Neural progenitor cell (in vitro differentiated cells): ENCODE results near the gene NPIPA8. TPM values are rescaled to one million over a fixed set of nuclear protein-coding genes. Genes with fewer than 3 reads are reported as not detected.
"Not testable (repeated sequence)": the region's sequence is repeated elsewhere in the genome, so short reads cannot be mapped to it uniquely, and the experiment has no call there.

Source experiments
- DNase-seq: peaks from one replicate; pipeline ENCODE4 v3.0.0-alpha.2; 2016; ENCODE audit warnings: low spot score
- H2AFZ ChIP-seq: fragments of 200-600 bp; sonication (generic); replicated peaks from 2 replicates; pipeline ENCODE4 v1.6.1; 2016; ENCODE audit warnings: antibody characterized with exemption
- H3F3A ChIP-seq: fragments of 200-600 bp; sonication (generic); 2 replicates; pipeline ENCODE4 v1.6.1; 2016; ENCODE audit warnings: antibody characterized with exemption, low read depth
- H3K27ac ChIP-seq: fragments of 200-600 bp; sonication (generic); 2 replicates; pipeline ENCODE4 v1.5.1; 2016; ENCODE audit warnings: mild to moderate bottlenecking
- H3K27me3 ChIP-seq: fragments of 200-600 bp; sonication (generic); 2 replicates; pipeline ENCODE4 v1.6.1; 2016; ENCODE audit warnings: mild to moderate bottlenecking, moderate library complexity
- H3K36me3 ChIP-seq: fragments of 200-600 bp; sonication (generic); 2 replicates; pipeline ENCODE4 v1.5.1; 2016
- H3K4me1 ChIP-seq: fragments of 200-600 bp; sonication (generic); 2 replicates; pipeline ENCODE4 v1.6.1; 2016; ENCODE audit warnings: mixed run types
- H3K4me2 ChIP-seq: fragments of 200-600 bp; sonication (generic); 2 replicates; pipeline ENCODE4 v1.6.1; 2016
- H3K4me3 ChIP-seq: fragments of 200-600 bp; sonication (generic); 2 replicates; pipeline ENCODE4 v1.5.1; 2016
- H3K79me2 ChIP-seq: fragments of 200-600 bp; sonication (generic); 2 replicates; pipeline ENCODE4 v1.6.1; 2016; ENCODE audit warnings: low read depth
- H3K9ac ChIP-seq: fragments of 200-600 bp; sonication (generic); 2 replicates; pipeline ENCODE4 v1.6.1; 2016
- H3K9me3 ChIP-seq: fragments of 200-600 bp; sonication (generic); 2 replicates; pipeline ENCODE4 v1.5.1; 2016; ENCODE audit warnings: low read depth
- H4K20me1 ChIP-seq: fragments of 200-600 bp; sonication (generic); 2 replicates; pipeline ENCODE4 v1.6.1; 2016; ENCODE audit warnings: low read depth
- H3K27ac Mint-ChIP-seq: 3 replicates; pipeline ENCODE4 v1.8.0; 2021; ENCODE audit warnings: mixed read lengths
- H3K27me3 Mint-ChIP-seq: 2 replicates; pipeline ENCODE4 v1.8.0; 2022; ENCODE audit warnings: low read depth, mild to moderate bottlenecking, inconsistent platforms, moderate library complexity, mixed read lengths; ENCODE audit not compliant: insufficient read depth
- H3K36me3 Mint-ChIP-seq: 3 replicates; pipeline ENCODE4 v1.8.0; 2021; ENCODE audit warnings: mixed read lengths
- H3K4me1 Mint-ChIP-seq: 3 replicates; pipeline ENCODE4 v1.8.0; 2021; ENCODE audit warnings: mixed read lengths
- H3K4me3 Mint-ChIP-seq: 3 replicates; pipeline ENCODE4 v1.8.0; 2021; ENCODE audit warnings: mild to moderate bottlenecking, moderate library complexity, mixed read lengths
- H3K9me3 Mint-ChIP-seq: 3 replicates; pipeline ENCODE4 v1.8.0; 2020; ENCODE audit warnings: mixed read lengths
- total RNA-seq: library from RNA; depleted of rRNA; stranded (reverse); fragments of >200 nt; gene quantifications from 2 replicates; pipeline ENCODE4 v1.2.3, GENCODE V29; 2015; ENCODE audit warnings: low replicate concordance

Gene NPIPA8
- total RNA-seq, 1 donor from 2014 or later: not detected

GRCh38 chr16:18341986-18342385 is 5.5 kb upstream of the NPIPA8 start:
- H3K4me3 Mint-ChIP-seq, H3K4me3 ChIP-seq, H3K9me3 ChIP-seq, H3K36me3 ChIP-seq, H3K27ac Mint-ChIP-seq, H3K4me1 ChIP-seq, H3K9me3 Mint-ChIP-seq, H3K27me3 ChIP-seq, H3K36me3 Mint-ChIP-seq, H3K4me2 ChIP-seq, H2AFZ ChIP-seq, H3K27ac ChIP-seq, H3K27me3 Mint-ChIP-seq, H3K4me1 Mint-ChIP-seq, H4K20me1 ChIP-seq, H3K79me2 ChIP-seq, DNase-seq, H3K9ac ChIP-seq, H3F3A ChIP-seq: not testable (repeated sequence)

GRCh38 chr16:18341417-18341960 is 5.0 kb upstream of the NPIPA8 start:
- not testable (repeated sequence) for H3K79me2 ChIP-seq, H3K27ac ChIP-seq, H2AFZ ChIP-seq, H3K27me3 ChIP-seq, H3K9ac ChIP-seq, H4K20me1 ChIP-seq, H3K9me3 Mint-ChIP-seq, DNase-seq, H3K4me1 Mint-ChIP-seq, H3K27me3 Mint-ChIP-seq, H3K4me1 ChIP-seq, H3F3A ChIP-seq, H3K36me3 Mint-ChIP-seq, H3K4me3 ChIP-seq, H3K36me3 ChIP-seq, H3K4me2 ChIP-seq, H3K27ac Mint-ChIP-seq, H3K4me3 Mint-ChIP-seq, H3K9me3 ChIP-seq

GRCh38 chr16:18339210-18339609 is 2.7 kb upstream of the NPIPA8 start:
- H3K27me3 Mint-ChIP-seq, H3K27ac ChIP-seq, H3K9ac ChIP-seq, H2AFZ ChIP-seq, H3K4me1 Mint-ChIP-seq, H3K36me3 Mint-ChIP-seq, DNase-seq, H4K20me1 ChIP-seq, H3K4me3 ChIP-seq, H3K36me3 ChIP-seq, H3F3A ChIP-seq, H3K4me3 Mint-ChIP-seq, H3K27ac Mint-ChIP-seq, H3K9me3 Mint-ChIP-seq, H3K27me3 ChIP-seq, H3K9me3 ChIP-seq, H3K79me2 ChIP-seq, H3K4me1 ChIP-seq, H3K4me2 ChIP-seq: not testable (repeated sequence)

DNA sequence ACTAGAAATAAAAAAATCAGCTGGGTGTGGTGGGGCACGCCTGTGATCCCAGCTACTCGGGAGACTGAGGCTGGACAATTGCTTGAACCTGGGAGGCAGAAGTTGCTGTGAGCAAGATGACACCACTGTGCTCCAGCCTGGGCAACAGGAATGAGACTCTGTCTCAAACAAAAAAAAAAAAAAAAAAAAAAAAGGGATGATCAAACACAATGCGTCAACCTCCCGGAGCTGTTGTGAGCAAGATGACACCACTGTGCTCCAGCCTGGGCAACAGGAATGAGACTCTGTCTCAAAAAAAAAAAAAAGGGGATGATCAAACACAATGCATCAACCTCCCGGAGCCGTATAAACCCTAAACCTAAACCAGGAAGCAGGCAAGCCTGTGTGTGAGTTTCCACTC is 24.7 kb downstream of the NPIPA8 start:
- not testable (repeated sequence) for H4K20me1 ChIP-seq, H3K27me3 ChIP-seq, H3K9me3 ChIP-seq, H3K4me1 ChIP-seq, H3K4me2 ChIP-seq, H3K36me3 Mint-ChIP-seq, DNase-seq, H3K27me3 Mint-ChIP-seq, H3K9me3 Mint-ChIP-seq, H3K27ac Mint-ChIP-seq, H3F3A ChIP-seq, H2AFZ ChIP-seq, H3K79me2 ChIP-seq, H3K36me3 ChIP-seq, H3K4me3 Mint-ChIP-seq, H3K4me1 Mint-ChIP-seq, H3K4me3 ChIP-seq, H3K9ac ChIP-seq, H3K27ac ChIP-seq

DNA sequence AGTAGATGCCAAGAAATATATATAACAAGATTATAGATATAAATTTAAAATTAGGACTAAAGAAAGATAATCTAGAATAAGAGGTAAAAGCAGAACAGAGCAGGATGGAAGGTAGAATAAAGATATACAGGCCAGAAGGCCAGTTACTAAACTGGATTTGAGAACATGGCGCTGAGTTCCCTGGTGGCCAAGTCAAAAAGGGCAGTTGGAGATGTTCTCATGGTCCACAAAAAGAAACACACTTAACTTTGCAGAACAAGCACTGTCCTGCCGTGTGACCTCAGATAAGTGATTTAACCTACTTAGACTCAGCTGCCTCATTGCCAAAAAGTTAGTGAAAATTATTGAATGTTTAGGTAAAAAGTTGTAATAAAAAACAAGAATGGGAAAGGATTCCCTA is 27.4 kb downstream of the NPIPA8 start:
- H3K36me3 ChIP-seq, H3K4me3 ChIP-seq, H3F3A ChIP-seq, H3K36me3 Mint-ChIP-seq, H3K4me2 ChIP-seq, H3K27ac Mint-ChIP-seq, H3K9me3 Mint-ChIP-seq, H4K20me1 ChIP-seq, H3K79me2 ChIP-seq, H3K27me3 ChIP-seq, H3K4me3 Mint-ChIP-seq, H3K4me1 ChIP-seq, H3K4me1 Mint-ChIP-seq, H3K9ac ChIP-seq, H2AFZ ChIP-seq, H3K27ac ChIP-seq, DNase-seq, H3K27me3 Mint-ChIP-seq, H3K9me3 ChIP-seq: not testable (repeated sequence)

GRCh38 chr16:18307241-18307640 is 29.3 kb downstream of the NPIPA8 start:
- H3K79me2 ChIP-seq, H4K20me1 ChIP-seq, H2AFZ ChIP-seq, H3K4me1 Mint-ChIP-seq, H3K27me3 ChIP-seq, H3K9me3 ChIP-seq, H3K4me3 ChIP-seq, H3K4me2 ChIP-seq, H3K9me3 Mint-ChIP-seq, H3K9ac ChIP-seq, DNase-seq, H3K27ac Mint-ChIP-seq, H3F3A ChIP-seq, H3K27me3 Mint-ChIP-seq, H3K27ac ChIP-seq, H3K36me3 Mint-ChIP-seq, H3K4me3 Mint-ChIP-seq, H3K36me3 ChIP-seq, H3K4me1 ChIP-seq: not testable (repeated sequence)

GRCh38 chr16:18306066-18306465 is 30.5 kb downstream of the NPIPA8 start:
- not testable (repeated sequence) for H3K9ac ChIP-seq, H3K4me3 ChIP-seq, H3K27ac ChIP-seq, H2AFZ ChIP-seq, H3K79me2 ChIP-seq, H3K4me3 Mint-ChIP-seq, H3K4me1 Mint-ChIP-seq, H3K27me3 ChIP-seq, H3K4me2 ChIP-seq, H3K27ac Mint-ChIP-seq, H3F3A ChIP-seq, H4K20me1 ChIP-seq, H3K9me3 Mint-ChIP-seq, H3K27me3 Mint-ChIP-seq, H3K36me3 Mint-ChIP-seq, H3K4me1 ChIP-seq, H3K36me3 ChIP-seq, DNase-seq, H3K9me3 ChIP-seq

DNA sequence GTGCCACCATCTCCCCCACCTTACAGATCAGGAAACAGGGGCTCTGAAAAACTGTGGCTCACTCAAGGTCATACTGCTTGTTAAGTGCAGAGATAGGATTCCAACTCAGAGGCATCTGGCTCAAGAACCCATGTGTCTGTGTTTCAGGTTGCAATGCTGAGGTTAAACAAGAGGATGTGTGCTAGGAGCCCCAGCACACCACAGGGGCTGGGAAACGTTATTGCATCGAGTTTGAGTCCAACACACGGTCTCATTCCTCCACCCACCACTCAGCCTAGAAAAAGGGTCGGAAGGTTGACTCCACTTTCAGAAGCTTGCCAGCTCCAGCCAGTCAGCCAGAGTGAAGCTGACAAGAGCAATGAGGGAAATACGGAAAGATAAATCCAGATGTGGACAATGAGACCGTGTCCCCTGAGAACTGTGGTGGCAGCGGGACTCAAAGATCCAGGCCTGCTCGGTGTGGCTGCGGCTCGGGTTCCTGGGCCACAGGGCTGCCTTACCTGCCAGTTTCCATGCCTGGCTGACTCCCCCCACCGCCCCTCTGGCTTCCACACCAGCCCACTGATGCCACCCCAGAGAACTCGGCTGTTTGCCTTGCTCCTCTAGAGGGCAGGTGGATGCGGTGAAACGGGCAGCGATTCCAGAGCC is 33.4 kb downstream of the NPIPA8 start:
- not testable (repeated sequence) for H3K27ac ChIP-seq, DNase-seq, H3K36me3 Mint-ChIP-seq, H3K4me1 ChIP-seq, H3K79me2 ChIP-seq, H3K4me2 ChIP-seq, H4K20me1 ChIP-seq, H3K27me3 Mint-ChIP-seq, H3K9ac ChIP-seq, H3F3A ChIP-seq, H3K4me3 Mint-ChIP-seq, H3K4me1 Mint-ChIP-seq, H3K27ac Mint-ChIP-seq, H3K9me3 Mint-ChIP-seq, H2AFZ ChIP-seq, H3K36me3 ChIP-seq, H3K4me3 ChIP-seq, H3K9me3 ChIP-seq, H3K27me3 ChIP-seq
